CD4-positive, alpha-beta T cell (primary cell): ENCODE measurements around the gene KMT2C. TPM values are rescaled to one million over a fixed set of nuclear protein-coding genes. Genes with fewer than 3 reads are reported as not detected.

Experiments
- ATAC-seq: fragments of 200-7000 bp; cut with Tn5 transposase; one replicate; pipeline ENCODE4 v1.10.0; 2022; ENCODE audit warnings: mild to moderate bottlenecking; ENCODE audit not compliant: poor library complexity
- CTCF ChIA-PET: fragments of 350-600 bp; sonication (Branson Sonifier 250); formaldehyde crosslinking; loops from one replicate; lab custom pipeline; 2021; ENCODE audit warnings: antibody characterized with exemption, inconsistent platforms; lab: Charles Lee
- POLR2A ChIA-PET: fragments of 350-600 bp; sonication (Branson Sonifier 250); formaldehyde crosslinking; loops from one replicate; lab custom pipeline; 2021; ENCODE audit warnings: antibody characterized with exemption, inconsistent platforms; lab: Charles Lee
- DNase-seq, 14 experiments: peaks; one replicate each; pipeline ENCODE4 v3.0.0-alpha.2; 2013 to 2020; ENCODE audit warnings: mixed read lengths in 2 of 14
- H3K27ac ChIP-seq, 2 donors: one replicate each; pipeline versions ENCODE4 v1.5.1 to v1.7.0; 2013; ENCODE audit warnings: low read length in 2 of 2, low read depth in 1 of 2, mild to moderate bottlenecking in 1 of 2
- H3K27me3 ChIP-seq, 2 experiments: 1 replicate in 1 of 2; 2 replicates in 1 of 2; pipeline versions ENCODE4 v1.6.1 to v1.7.0; 2013; ENCODE audit warnings: low read length in 2 of 2, control low read depth in 1 of 2, mild to moderate bottlenecking in 1 of 2, moderate library complexity in 1 of 2; ENCODE audit not compliant: insufficient read depth in 2 of 2, control insufficient read depth in 1 of 2
- H3K36me3 ChIP-seq: one replicate; pipeline ENCODE4 v1.6.1; 2013; ENCODE audit warnings: low read length, control low read depth; ENCODE audit not compliant: insufficient read depth
- H3K4me1 ChIP-seq: one replicate; pipeline ENCODE4 v1.6.1; 2013; ENCODE audit warnings: low read length, control low read depth; ENCODE audit not compliant: insufficient read depth
- H3K4me3 ChIP-seq: one replicate; pipeline ENCODE4 v1.5.1; 2013; ENCODE audit warnings: mild to moderate bottlenecking, low read length, moderate library complexity
- H3K9me3 ChIP-seq, 2 experiments: 1 replicate in 1 of 2; 2 replicates in 1 of 2; pipeline versions ENCODE4 v1.6.1 to v1.7.0; 2013; ENCODE audit warnings: low read length in 2 of 2, mild to moderate bottlenecking in 2 of 2, control low read depth in 1 of 2, moderate library complexity in 1 of 2; ENCODE audit not compliant: control insufficient read depth in 1 of 2, insufficient read depth in 1 of 2
- H3K27ac Mint-ChIP-seq: one replicate; pipeline ENCODE4 v1.8.0; 2020; ENCODE audit warnings: mixed read lengths
- H3K27me3 Mint-ChIP-seq: one replicate; pipeline ENCODE4 v1.8.0; 2021; ENCODE audit warnings: mixed read lengths
- H3K36me3 Mint-ChIP-seq: one replicate; pipeline ENCODE4 v1.8.0; 2021; ENCODE audit warnings: low read depth, mixed read lengths
- H3K4me1 Mint-ChIP-seq: one replicate; pipeline ENCODE4 v1.8.0; 2021; ENCODE audit warnings: low read depth, mixed read lengths
- H3K4me3 Mint-ChIP-seq: one replicate; pipeline ENCODE4 v1.8.0; 2020; ENCODE audit warnings: mild to moderate bottlenecking, mixed read lengths
- H3K9me3 Mint-ChIP-seq: one replicate; pipeline ENCODE4 v1.8.0; 2020; ENCODE audit warnings: mixed read lengths
- CTCF ChIP-seq: fragments of 200-600 bp; IDR thresholded peaks from one replicate; pipeline ENCODE4 v1.8.0; 2022; ENCODE audit warnings: antibody characterized with exemption, mild to moderate bottlenecking
- intact Hi-C, 2 experiments: fragments of 100-400 bp; cut with DNase I in 1 of 2; cut with micrococcal nuclease in 1 of 2; formaldehyde crosslinking; loops; one replicate each; pipeline versions ENCODE4 v1.15.1 to v1.9.0; 2023 to 2025; cut with DNase I, micrococcal nuclease
- total RNA-seq, 174 experiments: library from RNA in 2 of 174; stranded (reverse) in 2 of 174; gene quantifications; one replicate each; pipeline ENCODE4 v1.2.3 and lab custom pipeline; 2021 to 2026

The KMT2C gene
- total RNA-seq, 2 experiments from 2014 or later, result 113 to 118 TPM

- H3K4me1 Mint-ChIP-seq, result peaks cover 10% of the 10 kb centered on the region
- Histone ChIP-seq H3K36me3 (peaks cover 68% of the 10 kb centered on the region), H3K4me1 (peaks cover 3% of the 10 kb centered on the region), H3K9me3 (no peaks in the 10 kb centered on the region), H3K27me3 (no peaks in the 10 kb centered on the region), H3K27ac (no peak overlapping the region), H3K4me3 (no peak overlapping the region)
- H3K4me3 Mint-ChIP-seq, result no peak overlapping the region
- no peak for ATAC-seq
- H3K9me3 Mint-ChIP-seq, result no peaks in the 10 kb centered on the region
- ChIA-PET CTCF (no interaction called here), POLR2A (no interaction called here)
- no peak for DNase-seq
- no peak overlapping the region for H3K27ac Mint-ChIP-seq
- intact Hi-C loops, result no loop called here
- peaks cover 87% of the 10 kb centered on the region for H3K36me3 Mint-ChIP-seq
- H3K27me3 Mint-ChIP-seq, result no peaks in the 10 kb centered on the region
- no peak for TF ChIP-seq CTCF
Measured at GRCh38 chr7:152117356-152117755, 318.4 kb downstream of the KMT2C start.

GRCh38 chr7:152115021-152115718 is 320.6 kb downstream of the KMT2C start:
- TF ChIP-seq CTCF, result no peak
- Mint-ChIP-seq H3K36me3 (peaks cover 80% of the 10 kb centered on the region), H3K27ac (no peak overlapping the region), H3K4me1 (no peaks in the 10 kb centered on the region), H3K9me3 (no peaks in the 10 kb centered on the region), H3K4me3 (no peak overlapping the region), H3K27me3 (no peaks in the 10 kb centered on the region)
- intact Hi-C loops, result no loop called here
- no peak for DNase-seq
- ChIA-PET POLR2A (interaction anchor here (0.6 kb wide), 1 partner anchor 90 kb away, joined by 4 read pairs; no protein-coding TSS in a partner anchor), CTCF (interaction anchor here (1.6 kb wide), 1 partner anchor 10 kb away, joined by 4 read pairs; no protein-coding TSS in a partner anchor)
- Histone ChIP-seq H3K36me3 (peaks cover 50% of the 10 kb centered on the region), H3K4me3 (no peak overlapping the region), H3K4me1 (no peaks in the 10 kb centered on the region), H3K9me3 (no peaks in the 10 kb centered on the region), H3K27ac (no peak overlapping the region), H3K27me3 (no peaks in the 10 kb centered on the region)
- no peak for ATAC-seq

- ATAC-seq, result no peak
- Mint-ChIP-seq H3K4me3 (no peak overlapping the region), H3K36me3 (peaks cover 79% of the 10 kb centered on the region), H3K4me1 (peaks cover 10% of the 10 kb centered on the region), H3K9me3 (no peaks in the 10 kb centered on the region), H3K27ac (no peak overlapping the region), H3K27me3 (no peaks in the 10 kb centered on the region)
- no peak overlapping the region for H3K27ac ChIP-seq
- H3K27me3 ChIP-seq, result no peaks in the 10 kb centered on the region
- intact Hi-C loops, result no loop called here
- H3K36me3 ChIP-seq, result peaks cover 27% of the 10 kb centered on the region
- no peaks in the 10 kb centered on the region for H3K9me3 ChIP-seq
- CTCF ChIA-PET, result no interaction called here
- H3K4me1 ChIP-seq, result no peaks in the 10 kb centered on the region
- no peak overlapping the region for H3K4me3 ChIP-seq
- POLR2A ChIA-PET, result no interaction called here
- DNase-seq, result no peak
- no peak for TF ChIP-seq CTCF
Measured at GRCh38 chr7:152112829-152113228, 323.0 kb downstream of the KMT2C start.
